PFSK-1 (cell line): ENCODE results near the gene RAD9B.

ENCODE experiments used
- FOXP2 ChIP-seq: optimal IDR thresholded peaks from 2 replicates; pipeline ENCODE3; 2011; ENCODE audit warnings: borderline replicate concordance, control low read depth, inconsistent platforms; ENCODE audit not compliant: insufficient read depth; ENCODE audit errors: extremely low read length, extremely low read depth
- POLR2AphosphoS5 ChIP-seq: IDR thresholded peaks from 2 replicates; pipeline ENCODE4 v1.6.1; 2012; ENCODE audit warnings: low read depth, mild to moderate bottlenecking, control low read depth, low read length, moderate library complexity
- REST ChIP-seq, 2 experiments: IDR thresholded peaks; 2 replicates each; pipeline versions ENCODE4 v1.6.1 to v1.8.0; 2011 to 2012; ENCODE audit warnings: low read depth in 2 of 2, low read length in 2 of 2, control low read depth in 1 of 2, inconsistent platforms in 1 of 2, mild to moderate bottlenecking in 1 of 2, moderate library complexity in 1 of 2; ENCODE audit not compliant: insufficient read depth in 1 of 2
- SIN3A ChIP-seq: IDR thresholded peaks from 2 replicates; pipeline ENCODE4 v1.6.1; 2012; ENCODE audit warnings: mild to moderate bottlenecking, low read length, moderate library complexity, borderline replicate concordance; ENCODE audit not compliant: insufficient read depth
- TAF1 ChIP-seq: IDR thresholded peaks from 2 replicates; pipeline ENCODE4 v1.6.1; 2012; ENCODE audit warnings: low read length, control low read depth, borderline replicate concordance; ENCODE audit not compliant: insufficient read depth

The RAD9B gene

GRCh38 chr12:110467847-110468213 lies 34.3 kb upstream of the RAD9B start:
- TF ChIP-seq REST (IDR thresholded peaks at IDR 0.05; ENCODE audit: insufficient read depth in 1 of 2, low read depth in 2 of 2, low read length in 2 of 2), result no peak
- TF ChIP-seq SIN3A, result peak; percentile 63; the same call in 1 of the 2 replicates

- TF ChIP-seq REST (IDR thresholded peaks at IDR 0.05; ENCODE audit: insufficient read depth in 1 of 2, low read depth in 2 of 2, low read length in 2 of 2) (peak; percentile 25 to 31; a peak in 3 of 4 replicates), FOXP2 (peak; percentile 76), TAF1 (peak; percentile 85), POLR2AphosphoS5 (peak; percentile 96), SIN3A (0 out of 2 replicates have a peak, but pooled peaks have one; percentile 10)
These were observed 33.7 kb upstream of the RAD9B start, which contains the start of the genes FAM216A and GPN3 for GRCh38 chr12:110468214-110469048. Gene FAM216A, plus strand, starts transcription at chr12:110468845. Its CDS starts 31 bp downstream, at chr12:110468876. Gene GPN3, minus strand, starts transcription at chr12:110468257. Its CDS starts 54 bp downstream, at chr12:110468203.

DNA sequence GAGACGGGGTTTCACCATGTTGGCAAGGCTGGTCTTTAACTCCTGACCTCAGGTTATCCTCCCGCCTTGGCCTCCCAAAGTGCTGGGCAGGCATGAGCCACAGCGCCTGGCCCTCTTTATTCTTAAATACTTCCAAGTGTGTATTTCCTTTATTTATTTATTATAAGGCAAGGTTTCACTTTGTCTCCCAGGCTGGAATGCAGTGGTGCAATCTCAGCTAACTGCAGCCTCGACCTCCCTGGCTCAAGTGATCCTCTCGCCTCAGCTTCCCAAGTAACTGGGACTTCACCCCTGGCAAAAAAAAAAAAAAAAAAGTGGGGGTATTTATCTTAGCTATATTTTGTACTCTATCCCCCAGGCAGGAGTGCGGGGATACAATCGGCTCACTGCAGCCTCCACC lies 26.7 kb upstream of the RAD9B start:
- TF ChIP-seq SIN3A (no peak), TAF1 (no peak), REST (IDR thresholded peaks at IDR 0.05; ENCODE audit: insufficient read depth in 1 of 2, low read depth in 2 of 2, low read length in 2 of 2) (no peak), POLR2AphosphoS5 (no peak), FOXP2 (no peak)

GRCh38 chr12:110498984-110499706 lies 3.0 kb upstream of the RAD9B start:
- TF ChIP-seq FOXP2, result no peak
- no peak for TF ChIP-seq REST (IDR thresholded peaks at IDR 0.05; ENCODE audit: insufficient read depth in 1 of 2, low read depth in 2 of 2, low read length in 2 of 2)
- TF ChIP-seq SIN3A, result no peak
- TF ChIP-seq TAF1, result no peak
- no peak for TF ChIP-seq POLR2AphosphoS5
